ENCODE data around the gene SMTNL1. TPM values are rescaled to one million over a fixed set of nuclear protein-coding genes. Genes with fewer than 3 reads are reported as not detected.

SMTNL1 gene
- total RNA-seq, 2 donors from 2014 or later, result 0.22 TPM

DNA sequence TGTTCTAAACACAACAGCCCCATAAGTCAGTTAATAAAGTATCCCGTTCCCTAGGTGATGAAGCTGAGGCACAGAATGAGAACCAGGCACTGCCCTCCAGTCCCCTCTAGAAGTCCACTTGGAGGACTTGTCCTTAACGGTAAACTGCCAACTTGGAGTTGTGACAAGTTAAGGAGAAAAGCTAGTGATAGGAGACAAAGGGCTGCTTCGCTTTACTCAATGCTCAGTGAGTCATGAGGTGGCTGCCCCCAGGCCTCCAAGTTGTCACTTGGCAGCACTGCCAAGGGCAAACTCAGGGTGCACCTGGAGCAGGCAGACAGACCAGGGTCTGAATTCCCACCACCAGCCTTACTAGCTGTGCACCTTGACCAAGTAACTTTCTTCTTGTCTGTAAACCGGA is 35.4 kb upstream of the SMTNL1 start:
- no peaks in the 10 kb centered on the region for H3K36me3 ChIP-seq (ENCODE audit: control insufficient read depth, insufficient read depth, low read length)
- Mint-ChIP-seq H3K9me3 (no peaks in the 10 kb centered on the region), H3K27me3 (ENCODE audit: insufficient read depth) (peaks cover 4% of the 10 kb centered on the region), H3K4me3 (no peak overlapping the region), H3K27ac (no peak overlapping the region), H3K36me3 (ENCODE audit: low read depth) (no peaks in the 10 kb centered on the region), H3K4me1 (peaks cover 39% of the 10 kb centered on the region)
- H3K4me3 ChIP-seq (ENCODE audit: low read length), result no peak overlapping the region
- no peaks in the 10 kb centered on the region for H3K4me1 ChIP-seq (ENCODE audit: control insufficient read depth, insufficient read depth, low read length)
- H3K9ac ChIP-seq (ENCODE audit: extremely low read depth, low read length, poor library complexity, severe bottlenecking), result no peak overlapping the region
- H3K27me3 ChIP-seq (ENCODE audit: control insufficient read depth, insufficient read depth, low read length, poor library complexity, severe bottlenecking), result no peaks in the 10 kb centered on the region
- H3K9me3 ChIP-seq (ENCODE audit: control insufficient read depth, low read length), result no peaks in the 10 kb centered on the region
- no peak overlapping the region for H3K27ac ChIP-seq (ENCODE audit: low read depth, low read length)
- DNase-seq, result no peak
- 91 to 94% methylated on average over 4 of the region's 4 CpGs for WGBS, 2 experiments (ENCODE audit: insufficient coverage in 1 of 2, insufficient read length in 1 of 2)
- TF ChIP-seq, protein P1, sequence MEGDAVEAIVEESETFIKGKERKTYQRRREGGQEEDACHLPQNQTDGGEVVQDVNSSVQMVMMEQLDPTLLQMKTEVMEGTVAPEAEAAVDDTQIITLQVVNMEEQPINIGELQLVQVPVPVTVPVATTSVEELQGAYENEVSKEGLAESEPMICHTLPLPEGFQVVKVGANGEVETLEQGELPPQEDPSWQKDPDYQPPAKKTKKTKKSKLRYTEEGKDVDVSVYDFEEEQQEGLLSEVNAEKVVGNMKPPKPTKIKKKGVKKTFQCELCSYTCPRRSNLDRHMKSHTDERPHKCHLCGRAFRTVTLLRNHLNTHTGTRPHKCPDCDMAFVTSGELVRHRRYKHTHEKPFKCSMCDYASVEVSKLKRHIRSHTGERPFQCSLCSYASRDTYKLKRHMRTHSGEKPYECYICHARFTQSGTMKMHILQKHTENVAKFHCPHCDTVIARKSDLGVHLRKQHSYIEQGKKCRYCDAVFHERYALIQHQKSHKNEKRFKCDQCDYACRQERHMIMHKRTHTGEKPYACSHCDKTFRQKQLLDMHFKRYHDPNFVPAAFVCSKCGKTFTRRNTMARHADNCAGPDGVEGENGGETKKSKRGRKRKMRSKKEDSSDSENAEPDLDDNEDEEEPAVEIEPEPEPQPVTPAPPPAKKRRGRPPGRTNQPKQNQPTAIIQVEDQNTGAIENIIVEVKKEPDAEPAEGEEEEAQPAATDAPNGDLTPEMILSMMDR (conservative IDR thresholded peaks at IDR 0.05), result no peak

DNA sequence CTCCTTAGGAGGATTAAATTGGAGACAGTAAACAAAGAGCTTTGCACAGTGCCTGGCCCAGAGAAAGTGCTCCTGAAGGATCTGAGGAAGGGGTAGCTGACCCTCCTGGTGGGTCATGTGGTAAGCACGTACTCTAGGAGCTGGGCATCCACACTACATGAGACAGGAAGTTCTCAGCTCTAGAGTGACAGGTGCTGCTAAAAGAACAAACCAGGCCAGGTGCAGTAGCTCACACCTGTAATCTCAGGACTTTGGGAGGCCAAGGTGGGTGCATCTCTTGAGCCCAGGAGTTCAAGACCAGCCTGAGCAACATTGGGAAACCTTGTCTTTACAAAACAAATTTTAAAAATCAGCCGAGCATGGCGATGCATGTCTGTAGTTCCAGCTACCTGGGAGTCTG is 35.0 kb upstream of the SMTNL1 start:
- H3K9me3 ChIP-seq (ENCODE audit: control insufficient read depth, low read length), result no peaks in the 10 kb centered on the region
- no peaks in the 10 kb centered on the region for H3K36me3 Mint-ChIP-seq (ENCODE audit: low read depth)
- H3K36me3 ChIP-seq (ENCODE audit: control insufficient read depth, insufficient read depth, low read length), result no peaks in the 10 kb centered on the region
- no peak for DNase-seq
- H3K9me3 Mint-ChIP-seq, result no peaks in the 10 kb centered on the region
- peaks cover 4% of the 10 kb centered on the region for H3K27me3 Mint-ChIP-seq (ENCODE audit: insufficient read depth)
- no peak overlapping the region for H3K9ac ChIP-seq (ENCODE audit: extremely low read depth, low read length, poor library complexity, severe bottlenecking)
- TF ChIP-seq, protein P1 (conservative IDR thresholded peaks at IDR 0.05), result no peak
- 89 to 92% methylated on average over 1 to 3 of the region's 3 CpGs for WGBS, 2 experiments (ENCODE audit: insufficient coverage in 1 of 2, insufficient read length in 1 of 2)
- H3K4me1 Mint-ChIP-seq, result peaks cover 38% of the 10 kb centered on the region
- no peak overlapping the region for H3K4me3 Mint-ChIP-seq
- no peak overlapping the region for H3K4me3 ChIP-seq (ENCODE audit: low read length)
- no peak overlapping the region for H3K27ac Mint-ChIP-seq
- no peaks in the 10 kb centered on the region for H3K4me1 ChIP-seq (ENCODE audit: control insufficient read depth, insufficient read depth, low read length)
- H3K27ac ChIP-seq (ENCODE audit: low read depth, low read length), result no peak overlapping the region
- H3K27me3 ChIP-seq (ENCODE audit: control insufficient read depth, insufficient read depth, low read length, poor library complexity, severe bottlenecking), result no peaks in the 10 kb centered on the region

DNA sequence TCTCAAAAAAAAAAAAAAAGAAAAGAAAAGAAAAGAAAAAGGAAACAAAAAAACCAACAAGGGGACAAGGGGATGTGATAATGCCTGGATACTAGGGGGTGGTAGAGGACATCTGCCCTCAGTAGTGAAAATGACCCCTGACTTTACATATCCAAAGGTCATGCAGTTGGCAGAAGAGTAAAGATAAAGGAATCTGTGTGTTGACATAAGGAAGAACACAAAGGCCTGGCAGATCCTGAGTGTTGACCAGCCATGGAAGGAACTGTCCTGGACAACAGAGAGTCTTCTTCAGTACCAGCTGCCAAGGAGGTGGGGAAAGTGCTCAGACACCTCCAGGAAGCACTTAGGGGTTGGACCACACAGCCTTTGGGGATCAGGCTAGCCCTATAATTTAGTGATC is 34.5 kb upstream of the SMTNL1 start:
- peaks cover 33% of the 10 kb centered on the region for H3K4me1 Mint-ChIP-seq
- H3K9me3 Mint-ChIP-seq, result no peaks in the 10 kb centered on the region
- H3K9ac ChIP-seq (ENCODE audit: extremely low read depth, low read length, poor library complexity, severe bottlenecking), result no peak overlapping the region
- H3K36me3 Mint-ChIP-seq (ENCODE audit: low read depth), result no peaks in the 10 kb centered on the region
- no peak overlapping the region for H3K4me3 Mint-ChIP-seq
- H3K9me3 ChIP-seq (ENCODE audit: control insufficient read depth, low read length), result no peaks in the 10 kb centered on the region
- no peak overlapping the region for H3K27ac Mint-ChIP-seq
- TF ChIP-seq, protein P1 (conservative IDR thresholded peaks at IDR 0.05), result no peak
- DNase-seq, result no peak
- H3K27me3 Mint-ChIP-seq (ENCODE audit: insufficient read depth), result peaks cover 4% of the 10 kb centered on the region
- H3K27me3 ChIP-seq (ENCODE audit: control insufficient read depth, insufficient read depth, low read length, poor library complexity, severe bottlenecking), result no peaks in the 10 kb centered on the region
- no peak overlapping the region for H3K4me3 ChIP-seq (ENCODE audit: low read length)
- no peaks in the 10 kb centered on the region for H3K36me3 ChIP-seq (ENCODE audit: control insufficient read depth, insufficient read depth, low read length)
- H3K27ac ChIP-seq (ENCODE audit: low read depth, low read length), result no peak overlapping the region
- H3K4me1 ChIP-seq (ENCODE audit: control insufficient read depth, insufficient read depth, low read length), result no peaks in the 10 kb centered on the region

All from endodermal cell (in vitro differentiated cells).